Mesenchymal stem cell (in vitro differentiated cells and primary cell): ENCODE data around the gene TRPM3.
"Not testable (repeated sequence)": the region's sequence is repeated elsewhere in the genome, so short reads cannot be mapped to it uniquely, and the experiment has no call there.

Experiments
- DNase-seq: peaks from one replicate; pipeline ENCODE4 v3.0.0-alpha.2; 2013
- H2AFZ ChIP-seq: one replicate; pipeline ENCODE4 v1.6.1; 2013; ENCODE audit warnings: low read depth, mild to moderate bottlenecking, control low read depth, inconsistent platforms, low read length, moderate library complexity
- H2AK5ac ChIP-seq: 2 replicates; pipeline ENCODE4 v1.6.1; 2013; ENCODE audit warnings: low read length, moderate library complexity, mild to moderate bottlenecking, inconsistent platforms; ENCODE audit not compliant: severe bottlenecking
- H2BK120ac ChIP-seq: one replicate; pipeline ENCODE4 v1.6.1; 2013; ENCODE audit warnings: low read depth, mild to moderate bottlenecking, inconsistent platforms, low read length, moderate library complexity
- H2BK12ac ChIP-seq, 2 experiments: one replicate each; pipeline ENCODE4 v1.6.1; 2013; ENCODE audit warnings: inconsistent platforms in 2 of 2, low read length in 2 of 2, mild to moderate bottlenecking in 2 of 2, moderate library complexity in 2 of 2, control low read depth in 1 of 2
- H2BK15ac ChIP-seq: one replicate; pipeline ENCODE4 v1.6.1; 2013; ENCODE audit warnings: mild to moderate bottlenecking, low read depth, inconsistent platforms; ENCODE audit not compliant: poor library complexity, severe bottlenecking
- H2BK5ac ChIP-seq: 2 replicates; pipeline ENCODE4 v1.6.1; 2013; ENCODE audit warnings: low read depth, mild to moderate bottlenecking, low read length, control low read depth, inconsistent platforms; ENCODE audit not compliant: poor library complexity, severe bottlenecking
- H3K14ac ChIP-seq, 2 experiments: one replicate each; pipeline ENCODE4 v1.6.1; 2013; ENCODE audit warnings: inconsistent platforms in 2 of 2, low read length in 2 of 2, control low read depth in 1 of 2, mild to moderate bottlenecking in 1 of 2, moderate library complexity in 1 of 2
- H3K18ac ChIP-seq, 2 experiments: one replicate each; pipeline ENCODE4 v1.6.1; 2013; ENCODE audit warnings: inconsistent platforms in 2 of 2, low read length in 2 of 2, control low read depth in 1 of 2, low read depth in 1 of 2, mild to moderate bottlenecking in 1 of 2
- H3K23ac ChIP-seq, 2 experiments: one replicate each; pipeline ENCODE4 v1.6.1; 2013; ENCODE audit warnings: inconsistent platforms in 2 of 2, low read length in 2 of 2, mild to moderate bottlenecking in 2 of 2, moderate library complexity in 2 of 2, control low read depth in 1 of 2
- H3K27ac ChIP-seq: 2 replicates; pipeline ENCODE4 v1.5.1; 2013; ENCODE audit warnings: mild to moderate bottlenecking, moderate library complexity, low read length, control low read depth, inconsistent platforms; ENCODE audit not compliant: poor library complexity, severe bottlenecking
- H3K27me3 ChIP-seq, 2 experiments: 2 replicates each; pipeline versions ENCODE4 v1.6.1 to v1.7.0; 2013; ENCODE audit warnings: low read length in 2 of 2, mild to moderate bottlenecking in 2 of 2, moderate library complexity in 2 of 2, control low read depth in 1 of 2, inconsistent platforms in 1 of 2; ENCODE audit not compliant: control insufficient read depth in 1 of 2, insufficient read depth in 1 of 2
- H3K36me3 ChIP-seq, 2 experiments: 2 replicates each; pipeline versions ENCODE4 v1.6.1 to v1.7.0; 2013; ENCODE audit warnings: low read length in 2 of 2, control low read depth in 1 of 2, inconsistent platforms in 1 of 2, low read depth in 1 of 2, mild to moderate bottlenecking in 1 of 2; ENCODE audit not compliant: insufficient read depth in 2 of 2, control insufficient read depth in 1 of 2
- H3K4ac ChIP-seq, 2 experiments: one replicate each; pipeline ENCODE4 v1.6.1; 2013; ENCODE audit warnings: inconsistent platforms in 2 of 2, low read length in 2 of 2, mild to moderate bottlenecking in 2 of 2, moderate library complexity in 2 of 2, control low read depth in 1 of 2, low read depth in 1 of 2
- H3K4me1 ChIP-seq: 2 replicates; pipeline ENCODE4 v1.6.1; 2013; ENCODE audit warnings: low read depth, low read length, control low read depth; ENCODE audit not compliant: control insufficient read depth, insufficient read depth
- H3K4me2 ChIP-seq: 2 replicates; pipeline ENCODE4 v1.6.1; 2013; ENCODE audit warnings: low read length, mild to moderate bottlenecking, inconsistent platforms; ENCODE audit not compliant: poor library complexity, severe bottlenecking
- H3K4me3 ChIP-seq, 2 experiments: 2 replicates each; pipeline versions ENCODE4 v1.5.1 to v1.7.0; 2013; ENCODE audit warnings: low read length in 2 of 2, mild to moderate bottlenecking in 2 of 2, control low read depth in 1 of 2, low read depth in 1 of 2; ENCODE audit not compliant: insufficient read depth in 1 of 2
- H3K79me1 ChIP-seq: replicated peaks from 2 replicates; pipeline ENCODE4 v1.6.1; 2013; ENCODE audit warnings: mild to moderate bottlenecking, control low read depth, low read length, inconsistent platforms; ENCODE audit not compliant: poor library complexity, severe bottlenecking
- H3K9ac ChIP-seq: 2 replicates; pipeline ENCODE4 v1.7.0; 2013; ENCODE audit warnings: mild to moderate bottlenecking, low read length, moderate library complexity
- H3K9me3 ChIP-seq: 2 replicates; pipeline ENCODE4 v1.7.0; 2013; ENCODE audit warnings: mild to moderate bottlenecking, low read length; ENCODE audit not compliant: control insufficient read depth
- H4K8ac ChIP-seq: one replicate; pipeline ENCODE4 v1.6.1; 2013; ENCODE audit warnings: inconsistent platforms, mild to moderate bottlenecking, low read length, moderate library complexity
- H4K91ac ChIP-seq: one replicate; pipeline ENCODE4 v1.6.1; 2013; ENCODE audit warnings: mild to moderate bottlenecking, low read length, inconsistent platforms
- WGBS: methylation state at CpG from one replicate; pipeline ENCODE4 v1.1.7; 2013; ENCODE audit warnings: mixed read lengths; 5-methylcytosine and 5-hydroxymethylcytosine counted together

TRPM3 gene

GRCh38 chr9:70634696-70635095 lies 486.7 kb downstream of the TRPM3 start:
- Histone ChIP-seq H3K27ac (no peak overlapping the region), H2BK5ac (no peak overlapping the region), H3K9me3 (no peaks in the 10 kb centered on the region), H3K18ac (no peak overlapping the region), H3K14ac (no peak overlapping the region), H2AFZ (no peak overlapping the region), H3K79me1 (no peaks in the 10 kb centered on the region), H2AK5ac (no peak overlapping the region), H3K4me3 (no peak overlapping the region), H2BK15ac (no peak overlapping the region), H2BK120ac (no peak overlapping the region), H4K8ac (no peak overlapping the region), H3K4ac (no peak overlapping the region), H3K4me2 (no peak overlapping the region), H3K36me3 (no peaks in the 10 kb centered on the region), H3K23ac (no peak overlapping the region), H4K91ac (no peak overlapping the region), H3K27me3 (peaks cover 0 to 4% of the 10 kb centered on the region in 2 experiments), H3K4me1 (no peaks in the 10 kb centered on the region), H2BK12ac (no peak overlapping the region), H3K9ac (no peak overlapping the region)
- WGBS = 93% methylated on average over 4 of the region's 4 CpGs
- no peak for DNase-seq

GRCh38 chr9:70630971-70631370 lies 490.4 kb downstream of the TRPM3 start:
- Histone ChIP-seq H4K91ac (no peak overlapping the region), H3K4me1 (no peaks in the 10 kb centered on the region), H3K23ac (no peak overlapping the region), H3K4ac (no peak overlapping the region), H3K9ac (no peak overlapping the region), H3K18ac (no peak overlapping the region), H3K9me3 (no peaks in the 10 kb centered on the region), H4K8ac (no peak overlapping the region), H2BK15ac (no peak overlapping the region), H2BK12ac (no peak overlapping the region), H3K79me1 (no peaks in the 10 kb centered on the region), H2BK5ac (no peak overlapping the region), H3K4me2 (no peak overlapping the region), H3K36me3 (no peaks in the 10 kb centered on the region), H3K4me3 (no peak overlapping the region), H2AK5ac (no peak overlapping the region), H2BK120ac (no peak overlapping the region), H3K14ac (no peak overlapping the region), H3K27ac (no peak overlapping the region), H3K27me3 (no peaks in the 10 kb centered on the region), H2AFZ (no peak overlapping the region)
- 100% methylated on average over 1 of the region's 3 CpGs for WGBS
- DNase-seq = no peak

- H3K23ac ChIP-seq, H2BK120ac ChIP-seq, H3K14ac ChIP-seq, H3K9me3 ChIP-seq, DNase-seq, H3K4me2 ChIP-seq, H3K4ac ChIP-seq, H3K4me1 ChIP-seq, H3K36me3 ChIP-seq, H3K79me1 ChIP-seq, H2BK15ac ChIP-seq, H3K18ac ChIP-seq, H3K27ac ChIP-seq, H4K8ac ChIP-seq, H2BK5ac ChIP-seq, H3K27me3 ChIP-seq, H3K4me3 ChIP-seq, H3K9ac ChIP-seq, H2AFZ ChIP-seq, H4K91ac ChIP-seq, H2BK12ac ChIP-seq, H2AK5ac ChIP-seq: not testable (repeated sequence)
- WGBS = 65% methylated on average over 8 of the region's 15 CpGs
These were observed 492.2 kb downstream of the TRPM3 start for GRCh38 chr9:70629080-70629685.

GRCh38 chr9:70625078-70625477 lies 496.3 kb downstream of the TRPM3 start:
- WGBS = 91% methylated on average over 11 of the region's 13 CpGs

More at GRCh38 chr9:70625078-70625477, 496.3 kb downstream of the TRPM3 start:
- H3K4me1 ChIP-seq = no peaks in the 10 kb centered on the region
- no peaks in the 10 kb centered on the region for H3K36me3 ChIP-seq
- H3K9me3 ChIP-seq = no peaks in the 10 kb centered on the region
- no peak overlapping the region for H4K91ac ChIP-seq
- H3K27me3 ChIP-seq = no peaks in the 10 kb centered on the region
- H3K18ac ChIP-seq = no peak overlapping the region
- no peak overlapping the region for H3K14ac ChIP-seq
- DNase-seq = no peak
- no peaks in the 10 kb centered on the region for H3K79me1 ChIP-seq
- no peak overlapping the region for H3K27ac ChIP-seq
- no peak overlapping the region for H2AFZ ChIP-seq
- no peak overlapping the region for H3K23ac ChIP-seq
- H2AK5ac ChIP-seq = no peak overlapping the region
- H3K4me3 ChIP-seq = no peak overlapping the region
- H3K4ac ChIP-seq = no peak overlapping the region
- no peak overlapping the region for H2BK5ac ChIP-seq
- no peak overlapping the region for H2BK120ac ChIP-seq
- H4K8ac ChIP-seq = no peak overlapping the region
- H3K9ac ChIP-seq = no peak overlapping the region
- no peak overlapping the region for H2BK12ac ChIP-seq
- H2BK15ac ChIP-seq = no peak overlapping the region
- H3K4me2 ChIP-seq = no peak overlapping the region
